HCT116 (cell line): Measurements from ENCODE around the gene PHOSPHO1.

Source experiments
- POLR2A ChIP-seq: IDR thresholded peaks from 2 replicates; pipeline ENCODE4 v1.7.0; 2011; ENCODE audit warnings: borderline replicate concordance; ENCODE audit not compliant: insufficient read depth, insufficient read length; ENCODE audit errors: extremely low read depth
- RAD21 ChIP-seq: IDR thresholded peaks from 2 replicates; pipeline ENCODE4 v1.6.1; 2012; ENCODE audit warnings: low read depth, mild to moderate bottlenecking
- SIN3A ChIP-seq: IDR thresholded peaks from 2 replicates; pipeline ENCODE4 v1.6.1; 2012; ENCODE audit warnings: low read depth
- SRF ChIP-seq: IDR thresholded peaks from 2 replicates; pipeline ENCODE4 v1.6.1; 2012; ENCODE audit warnings: low read depth
- ZNF274 ChIP-seq: fragments of 200-500 bp; sonication (Bioruptor generic); IDR thresholded peaks from 2 replicates; pipeline ENCODE4 v1.6.1; 2014; ENCODE audit warnings: mild to moderate bottlenecking, low read depth, low read length, inconsistent platforms
- TF ChIP-seq, protein P1 (sequence below): IDR thresholded peaks from 2 replicates; pipeline ENCODE4 v1.6.1; 2012; ENCODE audit warnings: low read depth
- TF ChIP-seq, protein P2 (sequence below), 3 experiments: fragments of 200-600 bp in 1 of 3; sonication (generic) in 1 of 3; IDR thresholded peaks in 2 of 3; conservative IDR thresholded peaks in 1 of 3; 2 replicates each; pipeline ENCODE4 v1.5.1; 2012 to 2017; ENCODE audit warnings: low read depth in 2 of 3, low read length in 2 of 3, antibody characterized with exemption in 1 of 3, borderline replicate concordance in 1 of 3, control low read depth in 1 of 3, mild to moderate bottlenecking in 1 of 3, mixed read lengths in 1 of 3, mixed run types in 1 of 3, moderate library complexity in 1 of 3; ENCODE audit not compliant: insufficient read depth in 1 of 3

DNA sequence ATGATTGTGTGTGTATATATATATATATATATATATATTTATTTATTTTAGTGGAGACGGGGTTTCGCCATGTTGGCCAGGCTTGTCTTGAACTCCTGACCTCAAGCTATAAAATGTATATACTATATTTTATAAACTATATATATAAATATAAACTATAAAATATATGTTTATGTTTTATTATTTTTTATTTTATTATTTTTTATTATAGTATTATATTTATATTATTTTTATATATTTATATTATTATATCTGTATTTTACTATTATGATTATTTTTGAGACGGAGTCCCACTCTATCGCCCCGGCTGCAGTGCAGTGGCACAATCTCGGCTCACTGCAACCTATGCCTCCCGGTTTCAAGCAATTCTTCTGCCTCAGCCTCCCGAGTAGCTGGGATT lies 10.5 kb upstream of the PHOSPHO1 start:
- TF ChIP-seq SIN3A (no peak), SRF (no peak), POLR2A (no peak), RAD21 (no peak), ZNF274 (no peak)
- TF ChIP-seq, protein P1, sequence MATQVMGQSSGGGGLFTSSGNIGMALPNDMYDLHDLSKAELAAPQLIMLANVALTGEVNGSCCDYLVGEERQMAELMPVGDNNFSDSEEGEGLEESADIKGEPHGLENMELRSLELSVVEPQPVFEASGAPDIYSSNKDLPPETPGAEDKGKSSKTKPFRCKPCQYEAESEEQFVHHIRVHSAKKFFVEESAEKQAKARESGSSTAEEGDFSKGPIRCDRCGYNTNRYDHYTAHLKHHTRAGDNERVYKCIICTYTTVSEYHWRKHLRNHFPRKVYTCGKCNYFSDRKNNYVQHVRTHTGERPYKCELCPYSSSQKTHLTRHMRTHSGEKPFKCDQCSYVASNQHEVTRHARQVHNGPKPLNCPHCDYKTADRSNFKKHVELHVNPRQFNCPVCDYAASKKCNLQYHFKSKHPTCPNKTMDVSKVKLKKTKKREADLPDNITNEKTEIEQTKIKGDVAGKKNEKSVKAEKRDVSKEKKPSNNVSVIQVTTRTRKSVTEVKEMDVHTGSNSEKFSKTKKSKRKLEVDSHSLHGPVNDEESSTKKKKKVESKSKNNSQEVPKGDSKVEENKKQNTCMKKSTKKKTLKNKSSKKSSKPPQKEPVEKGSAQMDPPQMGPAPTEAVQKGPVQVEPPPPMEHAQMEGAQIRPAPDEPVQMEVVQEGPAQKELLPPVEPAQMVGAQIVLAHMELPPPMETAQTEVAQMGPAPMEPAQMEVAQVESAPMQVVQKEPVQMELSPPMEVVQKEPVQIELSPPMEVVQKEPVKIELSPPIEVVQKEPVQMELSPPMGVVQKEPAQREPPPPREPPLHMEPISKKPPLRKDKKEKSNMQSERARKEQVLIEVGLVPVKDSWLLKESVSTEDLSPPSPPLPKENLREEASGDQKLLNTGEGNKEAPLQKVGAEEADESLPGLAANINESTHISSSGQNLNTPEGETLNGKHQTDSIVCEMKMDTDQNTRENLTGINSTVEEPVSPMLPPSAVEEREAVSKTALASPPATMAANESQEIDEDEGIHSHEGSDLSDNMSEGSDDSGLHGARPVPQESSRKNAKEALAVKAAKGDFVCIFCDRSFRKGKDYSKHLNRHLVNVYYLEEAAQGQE: no peak
- TF ChIP-seq, protein P2, sequence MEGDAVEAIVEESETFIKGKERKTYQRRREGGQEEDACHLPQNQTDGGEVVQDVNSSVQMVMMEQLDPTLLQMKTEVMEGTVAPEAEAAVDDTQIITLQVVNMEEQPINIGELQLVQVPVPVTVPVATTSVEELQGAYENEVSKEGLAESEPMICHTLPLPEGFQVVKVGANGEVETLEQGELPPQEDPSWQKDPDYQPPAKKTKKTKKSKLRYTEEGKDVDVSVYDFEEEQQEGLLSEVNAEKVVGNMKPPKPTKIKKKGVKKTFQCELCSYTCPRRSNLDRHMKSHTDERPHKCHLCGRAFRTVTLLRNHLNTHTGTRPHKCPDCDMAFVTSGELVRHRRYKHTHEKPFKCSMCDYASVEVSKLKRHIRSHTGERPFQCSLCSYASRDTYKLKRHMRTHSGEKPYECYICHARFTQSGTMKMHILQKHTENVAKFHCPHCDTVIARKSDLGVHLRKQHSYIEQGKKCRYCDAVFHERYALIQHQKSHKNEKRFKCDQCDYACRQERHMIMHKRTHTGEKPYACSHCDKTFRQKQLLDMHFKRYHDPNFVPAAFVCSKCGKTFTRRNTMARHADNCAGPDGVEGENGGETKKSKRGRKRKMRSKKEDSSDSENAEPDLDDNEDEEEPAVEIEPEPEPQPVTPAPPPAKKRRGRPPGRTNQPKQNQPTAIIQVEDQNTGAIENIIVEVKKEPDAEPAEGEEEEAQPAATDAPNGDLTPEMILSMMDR (IDR thresholded peaks at IDR 0.05 in 2 of 3, conservative IDR thresholded peaks at IDR 0.05 in 1 of 3; ENCODE audit: borderline replicate concordance in 1 of 3, insufficient read depth in 1 of 3, low read depth in 2 of 3, low read length in 2 of 3): no peak
